MCF 10A (cell line): Measurements from ENCODE around the gene CLCNKA. TPM values are rescaled to one million over a fixed set of nuclear protein-coding genes. Genes with fewer than 3 reads are reported as not detected.
"Not testable (repeated sequence)": the region's sequence is repeated elsewhere in the genome, so short reads cannot be mapped to it uniquely, and the experiment has no call there.

Experiments
- BruUV-seq: library from RNA; stranded (reverse); fragments of 400-500 nt; replicated peaks from 2 replicates; lab custom pipeline; 2021; lab: Mats Ljungman, UMichigan
- CTCF ChIA-PET: fragments of 300-600 bp; sonication (Branson Sonifier 250); formaldehyde crosslinking; extraction: SDS; loops from one replicate; lab custom pipeline; 2021; ENCODE audit warnings: antibody characterized with exemption, inconsistent platforms; lab: Yijun Ruan, JAX
- POLR2A ChIA-PET: fragments of 300-600, 350-650 bp; sonication (Branson Sonifier 250); formaldehyde crosslinking; extraction: SDS; loops from one replicate; lab custom pipeline; 2020; ENCODE audit warnings: antibody characterized with exemption, inconsistent platforms; lab: Yijun Ruan, JAX
- DNase-seq: peaks from one replicate; pipeline ENCODE4 v3.0.0-alpha.2; 2018; ENCODE audit not compliant: unreplicated experiment
- H3K27ac Mint-ChIP-seq: one replicate; pipeline ENCODE4 v1.8.0; 2022; ENCODE audit warnings: mild to moderate bottlenecking, low read depth, mixed read lengths; ENCODE audit not compliant: unreplicated experiment
- H3K27me3 Mint-ChIP-seq: one replicate; pipeline ENCODE4 v1.8.0; 2022; ENCODE audit warnings: mixed read lengths; ENCODE audit not compliant: insufficient read depth, unreplicated experiment
- H3K36me3 Mint-ChIP-seq: one replicate; pipeline ENCODE4 v1.8.0; 2022; ENCODE audit warnings: mild to moderate bottlenecking, moderate library complexity, mixed read lengths; ENCODE audit not compliant: insufficient read depth, unreplicated experiment
- H3K4me1 Mint-ChIP-seq: one replicate; pipeline ENCODE4 v1.8.0; 2022; ENCODE audit warnings: mixed read lengths; ENCODE audit not compliant: insufficient read depth, unreplicated experiment
- H3K4me3 Mint-ChIP-seq: one replicate; pipeline ENCODE4 v1.8.0; 2022; ENCODE audit warnings: mild to moderate bottlenecking, moderate library complexity, mixed read lengths; ENCODE audit not compliant: unreplicated experiment
- H3K9me3 Mint-ChIP-seq: one replicate; pipeline ENCODE4 v1.8.0; 2022; ENCODE audit warnings: mixed read lengths; ENCODE audit not compliant: unreplicated experiment
- CTCF ChIP-seq: fragments of 200-600 bp; IDR thresholded peaks from one replicate; pipeline ENCODE4 v1.8.0; 2022; ENCODE audit warnings: antibody characterized with exemption, mild to moderate bottlenecking; ENCODE audit not compliant: unreplicated experiment
- intact Hi-C: fragments of 100-400 bp; cut with micrococcal nuclease; formaldehyde crosslinking; loops from 2 replicates; pipeline ENCODE4 v1.14.1; 2022
- total RNA-seq: library from RNA; stranded (reverse); gene quantifications from 2 replicates; pipeline ENCODE4 v1.2.3, GENCODE V29; 2022

The CLCNKA gene
- total RNA-seq, 1 experiment from 2014 or later, result not detected

- no peak for DNase-seq
- Mint-ChIP-seq H3K27ac (no peak overlapping the region), H3K9me3 (no peaks in the 10 kb centered on the region), H3K4me3 (no peak overlapping the region), H3K36me3 (no peaks in the 10 kb centered on the region), H3K4me1 (peaks cover 5% of the 10 kb centered on the region), H3K27me3 (no peaks in the 10 kb centered on the region)
- intact Hi-C loops, result no loop called here
- POLR2A ChIA-PET, result interaction anchor here (0.9 to 1.3 kb wide), 2 partner anchors 57 to 222 kb away, joined by 3 read pairs; no protein-coding TSS in a partner anchor
- CTCF ChIA-PET, result interaction anchor here (0.5 to 3.6 kb wide), 16 partner anchors 8 to 361 kb away, joined by 3 to 45 read pairs (median 4); no protein-coding TSS in a partner anchor
- TF ChIP-seq CTCF, result no peak
- no TSS peak for BruUV-seq
These were observed 33.0 kb downstream of the CLCNKA start for GRCh38 chr1:16054598-16055540.

- no peak overlapping the region for H3K4me3 Mint-ChIP-seq
- TF ChIP-seq CTCF, result peak; percentile 93
- peaks cover 9% of the 10 kb centered on the region for H3K27me3 Mint-ChIP-seq
- H3K9me3 Mint-ChIP-seq, result no peaks in the 10 kb centered on the region
- DNase-seq, result peak; percentile 88
- POLR2A ChIA-PET, result interaction anchor here (0.6 to 1.4 kb wide), 3 partner anchors 20 to 262 kb away, joined by 3 to 5 read pairs (median 3); no protein-coding TSS in a partner anchor
- CTCF ChIA-PET, result interaction anchor here (0.5 to 3.6 kb wide), 22 partner anchors 9 to 619 kb away, joined by 3 to 45 read pairs (median 3); partner anchors contain the start of genes CLCNKB and SRARP
- no peak overlapping the region for H3K27ac Mint-ChIP-seq
- intact Hi-C loops, result loop anchor here (1.0 to 2.0 kb wide), 2 partner anchors 47 to 263 kb away; no protein-coding TSS in a partner anchor
- no TSS peak for BruUV-seq
- no peaks in the 10 kb centered on the region for H3K36me3 Mint-ChIP-seq
- peaks cover 5% of the 10 kb centered on the region for H3K4me1 Mint-ChIP-seq
These were observed 34.0 kb downstream of the CLCNKA start for GRCh38 chr1:16055613-16056520.

DNA sequence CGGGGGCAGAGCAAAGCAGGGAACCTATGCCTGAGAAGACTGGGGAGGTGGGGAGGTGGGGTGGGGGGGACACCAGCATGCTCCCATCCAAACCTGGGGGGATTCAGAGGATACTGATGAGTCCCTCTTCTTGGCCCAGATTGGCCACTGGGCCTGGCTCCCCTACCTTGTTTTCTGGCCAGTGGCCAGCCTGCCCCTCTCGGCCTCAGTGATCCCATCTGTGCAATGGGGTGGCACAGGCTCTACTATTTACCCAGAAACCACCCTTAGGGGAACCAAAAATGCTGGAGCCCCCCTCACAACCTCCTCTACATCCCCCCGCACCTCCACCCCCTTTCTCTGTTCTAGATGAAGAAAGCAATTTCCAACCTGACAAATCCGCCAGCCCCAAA is 34.7 kb downstream of the CLCNKA start:
- not testable (repeated sequence) for H3K4me3 Mint-ChIP-seq, H3K9me3 Mint-ChIP-seq, DNase-seq, H3K4me1 Mint-ChIP-seq, H3K27ac Mint-ChIP-seq, H3K36me3 Mint-ChIP-seq, BruUV-seq
- intact Hi-C loops, result loop anchor here (1.0 to 2.0 kb wide), 2 partner anchors 47 to 264 kb away; no protein-coding TSS in a partner anchor
- peaks cover 14% of the 10 kb centered on the region for H3K27me3 Mint-ChIP-seq
- ChIA-PET CTCF (interaction anchor here (0.5 to 3.6 kb wide), 12 partner anchors 8 to 620 kb away, joined by 3 to 45 read pairs (median 3); partner anchors contain the start of genes CLCNKB and SRARP), POLR2A (interaction anchor here (0.6 to 1.4 kb wide), 2 partner anchors 19 to 262 kb away, joined by 3 to 5 read pairs; no protein-coding TSS in a partner anchor)

DNA sequence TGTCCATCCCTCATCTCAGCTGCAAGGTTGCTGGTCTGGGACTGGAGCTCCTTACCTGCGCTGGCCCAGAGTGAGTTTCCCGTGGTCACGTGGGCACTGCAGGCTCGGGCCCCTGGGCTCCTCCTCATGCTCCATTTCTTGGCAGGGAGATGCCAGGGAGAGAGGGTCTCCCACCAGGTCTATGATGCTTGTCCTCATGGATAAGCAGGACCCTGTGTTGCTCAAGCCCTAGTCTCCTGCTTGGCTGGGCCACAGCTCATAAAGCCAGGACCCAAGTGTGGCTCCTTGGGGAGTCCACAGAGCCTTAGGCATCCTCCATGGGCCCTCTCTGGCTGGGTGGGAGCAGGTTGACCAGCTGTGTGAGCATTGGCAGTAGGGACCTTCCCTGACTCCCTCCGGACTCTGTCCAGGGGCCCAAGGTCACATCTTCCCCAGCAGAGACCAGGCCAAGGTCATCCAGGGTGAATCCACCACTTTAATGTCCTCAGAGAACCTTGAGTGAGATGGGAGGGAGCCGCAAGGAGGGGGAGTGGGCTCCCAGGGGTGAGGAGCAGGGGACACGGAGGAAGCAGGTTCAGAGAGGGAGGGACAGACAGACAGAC is 35.6 kb downstream of the CLCNKA start:
- not testable (repeated sequence) for H3K27ac Mint-ChIP-seq, H3K4me3 Mint-ChIP-seq, H3K4me1 Mint-ChIP-seq, H3K36me3 Mint-ChIP-seq, BruUV-seq, DNase-seq, H3K9me3 Mint-ChIP-seq
- intact Hi-C loops, result loop anchor here (2.0 kb wide), 1 partner anchor 265 kb away; no protein-coding TSS in a partner anchor
- POLR2A ChIA-PET, result interaction anchor here (1.4 kb wide), 1 partner anchor 18 kb away, joined by 5 read pairs; no protein-coding TSS in a partner anchor
- peaks cover 14% of the 10 kb centered on the region for H3K27me3 Mint-ChIP-seq
- CTCF ChIA-PET, result interaction anchor here (0.7 to 3.6 kb wide), 5 partner anchors 7 to 392 kb away, joined by 3 to 45 read pairs (median 3); no protein-coding TSS in a partner anchor

- peaks cover 14% of the 10 kb centered on the region for H3K27me3 Mint-ChIP-seq
- H3K27ac Mint-ChIP-seq, H3K4me3 Mint-ChIP-seq, H3K4me1 Mint-ChIP-seq, POLR2A ChIA-PET, intact Hi-C loops, DNase-seq, BruUV-seq, H3K9me3 Mint-ChIP-seq, H3K36me3 Mint-ChIP-seq: not testable (repeated sequence)
- CTCF ChIA-PET, result interaction anchor here (0.6 kb wide), 1 partner anchor 187 kb away, joined by 3 read pairs; no protein-coding TSS in a partner anchor
These were observed 36.7 kb downstream of the CLCNKA start for GRCh38 chr1:16058394-16059120.
